Ovary (tissue), 3 donors: ENCODE measurements around the gene EAPP.
"Not testable (repeated sequence)": the region's sequence is repeated elsewhere in the genome, so short reads cannot be mapped to it uniquely, and the experiment has no call there.

Source experiments
- CTCF ChIP-seq, 3 donors: fragments of 450-650 bp in 2 of 3; fragments of 200-600 bp in 1 of 3; IDR thresholded peaks; one replicate each; pipeline versions ENCODE4 v1.5.1 to v1.8.0; 2016 to 2022; ENCODE audit warnings: antibody characterized with exemption in 3 of 3, mild to moderate bottlenecking in 1 of 3
- EP300 ChIP-seq: sonication (generic); formaldehyde crosslinking; IDR thresholded peaks from one replicate; pipeline ENCODE4 v1.6.1; 2017; ENCODE audit warnings: antibody characterized with exemption
- donor health status: DM: no; HTN: no; CAD: no.

- not testable (repeated sequence) for TF ChIP-seq CTCF (IDR thresholded peaks at IDR 0.05); EP300
Observed at GRCh38 chr14:34555583-34556497, 16.3 kb upstream of the EAPP start.
